Measurements from ENCODE around the gene PALLD.

DNA sequence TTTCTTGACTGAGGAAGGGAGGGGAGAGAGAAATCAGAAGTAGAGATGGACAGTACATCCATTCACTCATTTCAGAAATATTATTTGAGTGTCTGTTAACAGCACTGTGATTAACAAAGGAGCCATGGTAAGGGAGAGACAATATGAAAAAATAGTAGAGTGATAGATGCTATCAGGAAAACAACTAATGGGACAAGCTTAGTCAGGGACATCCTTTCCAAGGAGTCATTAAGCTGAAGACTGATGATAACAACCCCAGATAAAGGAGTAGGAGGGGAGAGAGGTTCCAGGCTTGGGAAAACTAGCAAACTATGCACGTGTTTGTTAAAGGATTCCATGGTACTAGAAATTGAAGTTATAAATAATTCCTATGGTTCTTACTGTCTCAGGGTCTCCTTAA is 391.0 kb downstream of the PALLD start:
- no peak for TF ChIP-seq EP300 (IDR thresholded peaks at IDR 0.05)
- TF ChIP-seq, protein P1, sequence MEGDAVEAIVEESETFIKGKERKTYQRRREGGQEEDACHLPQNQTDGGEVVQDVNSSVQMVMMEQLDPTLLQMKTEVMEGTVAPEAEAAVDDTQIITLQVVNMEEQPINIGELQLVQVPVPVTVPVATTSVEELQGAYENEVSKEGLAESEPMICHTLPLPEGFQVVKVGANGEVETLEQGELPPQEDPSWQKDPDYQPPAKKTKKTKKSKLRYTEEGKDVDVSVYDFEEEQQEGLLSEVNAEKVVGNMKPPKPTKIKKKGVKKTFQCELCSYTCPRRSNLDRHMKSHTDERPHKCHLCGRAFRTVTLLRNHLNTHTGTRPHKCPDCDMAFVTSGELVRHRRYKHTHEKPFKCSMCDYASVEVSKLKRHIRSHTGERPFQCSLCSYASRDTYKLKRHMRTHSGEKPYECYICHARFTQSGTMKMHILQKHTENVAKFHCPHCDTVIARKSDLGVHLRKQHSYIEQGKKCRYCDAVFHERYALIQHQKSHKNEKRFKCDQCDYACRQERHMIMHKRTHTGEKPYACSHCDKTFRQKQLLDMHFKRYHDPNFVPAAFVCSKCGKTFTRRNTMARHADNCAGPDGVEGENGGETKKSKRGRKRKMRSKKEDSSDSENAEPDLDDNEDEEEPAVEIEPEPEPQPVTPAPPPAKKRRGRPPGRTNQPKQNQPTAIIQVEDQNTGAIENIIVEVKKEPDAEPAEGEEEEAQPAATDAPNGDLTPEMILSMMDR (IDR thresholded peaks at IDR 0.05): no peak
- no peak for TF ChIP-seq POLR2A (IDR thresholded peaks at IDR 0.05)
- no peak for TF ChIP-seq POLR2AphosphoS5 (IDR thresholded peaks at IDR 0.05)

Measured in suprapubic skin (tissue), 4 donors.